ENCODE data around the gene HSD3B2. TPM values are rescaled to one million over a fixed set of nuclear protein-coding genes. Genes with fewer than 3 reads are reported as not detected.

Gene HSD3B2
- total and polyA plus RNA-seq, 2 of the 8 experiments (the other 6 are each of a cell fraction or from before 2014, with no cell fraction given), result not detected

DNA sequence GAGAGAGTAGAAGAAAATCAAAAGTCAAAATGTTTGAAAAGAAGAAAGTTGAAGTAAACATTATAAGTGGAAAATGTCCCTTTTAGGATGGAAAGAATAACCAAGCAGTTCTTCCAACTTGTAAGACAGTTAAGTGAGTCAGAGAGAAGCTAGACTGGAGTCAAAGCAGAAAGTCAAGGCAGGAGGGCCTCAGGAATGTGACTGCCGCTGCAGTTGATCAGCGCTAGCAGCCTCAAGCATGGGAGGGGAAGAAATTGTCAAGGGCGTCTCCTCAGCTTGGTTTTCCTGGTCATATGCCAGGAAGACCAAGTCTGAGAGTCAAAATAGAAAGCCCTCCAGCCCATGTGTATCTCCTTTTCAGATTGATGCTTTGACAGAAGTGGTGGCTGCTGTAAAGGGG is 23.2 kb upstream of the HSD3B2 start:
- Histone ChIP-seq H4K91ac (replicated peaks; ENCODE audit: insufficient read length, low read length) (no peak overlapping the region), H2AK5ac (ENCODE audit: low read depth, low read length) (no peak overlapping the region), H3K79me2 (ENCODE audit: control insufficient read depth in 1 of 2, insufficient read depth in 2 of 2, low read length in 2 of 2) (no peaks in the 10 kb centered on the region), H4K20me1 (replicated peaks in 1 of 2; ENCODE audit: control insufficient read depth in 1 of 2, insufficient read depth in 2 of 2, low read length in 2 of 2) (no peaks in the 10 kb centered on the region), H2BK12ac (ENCODE audit: low read depth, low read length) (no peak overlapping the region), H2BK120ac (replicated peaks; ENCODE audit: low read depth, low read length) (no peak overlapping the region), H3K56ac (replicated peaks; ENCODE audit: insufficient read length, low read depth, low read length) (no peak overlapping the region), H3K18ac (ENCODE audit: extremely low read depth, low read length) (no peak overlapping the region), H3K27me3 (replicated peaks in 1 of 4; ENCODE audit: control insufficient read depth in 3 of 4, extremely low read depth in 1 of 4, insufficient read depth in 3 of 4, low read length in 3 of 4) (no peaks in the 10 kb centered on the region), H2BK5ac (ENCODE audit: low read depth, low read length) (no peak overlapping the region), H3K9me3 (ENCODE audit: insufficient read depth in 2 of 2, low read depth in 1 of 2, low read length in 1 of 2) (no peaks in the 10 kb centered on the region), H3K9ac (replicated peaks in 1 of 4; ENCODE audit: extremely low read depth in 1 of 4, low read depth in 3 of 4, low read length in 3 of 4) (no peak overlapping the region), H3K4me2 (ENCODE audit: insufficient read depth in 1 of 2, low read depth in 2 of 2, low read length in 2 of 2) (no peak overlapping the region), H3K27ac (ENCODE audit: low read depth, low read length) (no peak overlapping the region), H3K4me3 (ENCODE audit: extremely low read depth in 1 of 4, insufficient read depth in 2 of 4, low read depth in 3 of 4, low read length in 4 of 4) (no peak overlapping the region), H3K23ac (ENCODE audit: insufficient read length) (no peak overlapping the region), H3K14ac (ENCODE audit: insufficient read length) (no peak overlapping the region), H4K8ac (ENCODE audit: extremely low read depth, insufficient read depth, low read length) (no peak overlapping the region), H3K4ac (replicated peaks; ENCODE audit: insufficient read length, low read depth, low read length) (no peak overlapping the region), H2BK20ac (ENCODE audit: low read length) (no peak overlapping the region), H3K4me1 (replicated peaks in 1 of 4; ENCODE audit: control insufficient read depth in 3 of 4, insufficient read depth in 4 of 4, low read length in 3 of 4) (peaks cover 0 to 5% (median 1%) of the 10 kb centered on the region in 4 experiments; a peak in 2 of 7 replicates), H4K5ac (ENCODE audit: insufficient read length, low read depth, low read length) (no peak overlapping the region), H3K79me1 (ENCODE audit: low read depth, low read length) (no peaks in the 10 kb centered on the region), H3K23me2 (ENCODE audit: low read depth, low read length) (no peaks in the 10 kb centered on the region), H2AFZ (ENCODE audit: low read length) (no peak overlapping the region), H2BK15ac (ENCODE audit: low read length) (no peak overlapping the region), H3K36me3 (ENCODE audit: control insufficient read depth in 2 of 4, insufficient read depth in 4 of 4, low read length in 3 of 4) (no peaks in the 10 kb centered on the region)
- CTCF ChIA-PET (ENCODE audit: partially characterized antibody), result interaction anchor here (0.6 to 1.3 kb wide), 4 partner anchors 11 to 106 kb away, joined by 3 to 4 read pairs (median 3); no protein-coding TSS in a partner anchor
- TF ChIP-seq YY1 (IDR thresholded peaks at IDR 0.05; ENCODE audit: low read depth, low read length) (no peak), TEAD4 (IDR thresholded peaks at IDR 0.05; ENCODE audit: low read depth, low read length) (no peak), CREB1 (IDR thresholded peaks at IDR 0.05) (no peak), SIX5 (IDR thresholded peaks at IDR 0.05; ENCODE audit: low read depth, low read length) (no peak), JUN (IDR thresholded peaks at IDR 0.05; ENCODE audit: low read depth, low read length) (no peak), POLR2A (IDR thresholded peaks at IDR 0.05; ENCODE audit: control extremely low read depth in 1 of 2, low read depth in 2 of 2, low read length in 2 of 2) (no peak), KDM5A (IDR thresholded peaks at IDR 0.05; ENCODE audit: low read length) (no peak), CTBP2 (IDR thresholded peaks at IDR 0.05; ENCODE audit: borderline replicate concordance, insufficient read depth, insufficient read length, low read length) (no peak), HDAC2 (IDR thresholded peaks at IDR 0.05; ENCODE audit: borderline replicate concordance in 1 of 2, low read depth in 2 of 2, low read length in 2 of 2) (no peak), FOSL1 (IDR thresholded peaks at IDR 0.05; ENCODE audit: insufficient read depth, low read depth, low read length) (no peak), ZNF274 (IDR thresholded peaks at IDR 0.05; ENCODE audit: borderline replicate concordance, extremely low read depth, low read length) (no peak), GABPA (IDR thresholded peaks at IDR 0.05; ENCODE audit: borderline replicate concordance, insufficient read depth, low read length) (no peak)
- TF ChIP-seq, protein P1, sequence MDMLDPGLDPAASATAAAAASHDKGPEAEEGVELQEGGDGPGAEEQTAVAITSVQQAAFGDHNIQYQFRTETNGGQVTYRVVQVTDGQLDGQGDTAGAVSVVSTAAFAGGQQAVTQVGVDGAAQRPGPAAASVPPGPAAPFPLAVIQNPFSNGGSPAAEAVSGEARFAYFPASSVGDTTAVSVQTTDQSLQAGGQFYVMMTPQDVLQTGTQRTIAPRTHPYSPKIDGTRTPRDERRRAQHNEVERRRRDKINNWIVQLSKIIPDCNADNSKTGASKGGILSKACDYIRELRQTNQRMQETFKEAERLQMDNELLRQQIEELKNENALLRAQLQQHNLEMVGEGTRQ (IDR thresholded peaks at IDR 0.05; ENCODE audit: low read length), result no peak
- no peak for FAIRE-seq
- 97% methylated on average over 3 of the region's 3 CpGs; no CpG with 5 or more reads in 1 of the 2 experiments for WGBS, 2 experiments (ENCODE audit: extremely low coverage in 1 of 2, insufficient coverage in 1 of 2, insufficient read length in 1 of 2, insufficient replicate concordance in 2 of 2, low coverage in 1 of 2, low lambda C conversion rate in 2 of 2, missing lambda C conversion rate in 1 of 2)
- DNase-seq (ENCODE audit: low read depth in 1 of 2, low spot score in 2 of 2), result no peak
- POLR2A ChIA-PET (ENCODE audit: partially characterized antibody), result no interaction called here

Measured in H1 (cell line).